ENCODE data around the gene PAK5. TPM values are rescaled to one million over a fixed set of nuclear protein-coding genes. Genes with fewer than 3 reads are reported as not detected.

Gene PAK5
- total RNA-seq, 1 experiment from 2014 or later: not detected

GRCh38 chr20:9615766-9616454 lies 223.0 kb downstream of the PAK5 start:
- Histone ChIP-seq H3K4me3 (no peak overlapping the region), H3F3A (ENCODE audit: insufficient read depth, low read depth) (no peaks in the 10 kb centered on the region), H3K9me2 (ENCODE audit: insufficient read depth) (no peaks in the 10 kb centered on the region), H3K9me3 (ENCODE audit: insufficient read depth, low read depth) (no peaks in the 10 kb centered on the region), H3K4me1 (replicated peaks; ENCODE audit: insufficient read depth) (no peaks in the 10 kb centered on the region), H2AFZ (no peak overlapping the region), H3K27ac (no peak overlapping the region), H3K36me3 (ENCODE audit: low read depth) (no peaks in the 10 kb centered on the region), H3K79me2 (ENCODE audit: low read depth) (no peaks in the 10 kb centered on the region), H4K20me1 (ENCODE audit: insufficient read depth) (no peaks in the 10 kb centered on the region), H3K4me2 (no peak overlapping the region), H3K27me3 (ENCODE audit: insufficient read depth, low read depth) (no peaks in the 10 kb centered on the region; the same call in 1 of the 2 replicates)
- no peak for DNase-seq
- TF ChIP-seq CTCF (conservative IDR thresholded peaks at IDR 0.05): no peak
- TF ChIP-seq EZH2 (IDR thresholded peaks at IDR 0.05; ENCODE audit: low read depth): no peak
- no TSS peak for BruUV-seq (replicated peaks)
- ChIA-PET POLR2A (ENCODE audit: unreplicated experiment) (no interaction called here), CTCF (no interaction called here)
- intact Hi-C loops (cut with micrococcal nuclease; ENCODE audit: unreplicated experiment): loop anchor here (5.0 kb wide), 5 partner anchors 361 to 1671 kb away; partner anchors contain the start of gene JAG1

- Histone ChIP-seq H4K20me1 (ENCODE audit: insufficient read depth) (no peaks in the 10 kb centered on the region), H3K9me3 (ENCODE audit: insufficient read depth, low read depth) (no peaks in the 10 kb centered on the region), H3K9me2 (ENCODE audit: insufficient read depth) (no peaks in the 10 kb centered on the region), H3K4me1 (replicated peaks; ENCODE audit: insufficient read depth) (no peaks in the 10 kb centered on the region), H3K27ac (no peak overlapping the region), H2AFZ (no peak overlapping the region), H3K27me3 (ENCODE audit: insufficient read depth, low read depth) (no peaks in the 10 kb centered on the region; the same call in 1 of the 2 replicates), H3F3A (ENCODE audit: insufficient read depth, low read depth) (no peaks in the 10 kb centered on the region), H3K4me2 (no peak overlapping the region), H3K36me3 (ENCODE audit: low read depth) (no peaks in the 10 kb centered on the region), H3K79me2 (ENCODE audit: low read depth) (no peaks in the 10 kb centered on the region), H3K4me3 (no peak overlapping the region)
- DNase-seq: no peak
- intact Hi-C loops (cut with micrococcal nuclease; ENCODE audit: unreplicated experiment): loop anchor here (5.0 kb wide), 5 partner anchors 362 to 1672 kb away; partner anchors contain the start of gene JAG1
- ChIA-PET CTCF (interaction anchor here (0.6 kb wide), 1 partner anchor 442 kb away, joined by 3 read pairs; no protein-coding TSS in a partner anchor), POLR2A (ENCODE audit: unreplicated experiment) (no interaction called here)
- TF ChIP-seq CTCF (conservative IDR thresholded peaks at IDR 0.05): no peak
- BruUV-seq (replicated peaks): no TSS peak
Measured at GRCh38 chr20:9615118-9615517, 223.8 kb downstream of the PAK5 start.

GRCh38 chr20:9613871-9614270 lies 225.0 kb downstream of the PAK5 start:
- no peaks in the 10 kb centered on the region for H4K20me1 ChIP-seq (ENCODE audit: insufficient read depth)
- no peaks in the 10 kb centered on the region for H3K79me2 ChIP-seq (ENCODE audit: low read depth)
- ChIA-PET POLR2A (ENCODE audit: unreplicated experiment) (no interaction called here), CTCF (no interaction called here)
- H3K9me2 ChIP-seq (ENCODE audit: insufficient read depth): no peaks in the 10 kb centered on the region
- no peak overlapping the region for H3K27ac ChIP-seq
- no peak overlapping the region for H3K4me2 ChIP-seq
- no TSS peak for BruUV-seq (replicated peaks)
- intact Hi-C loops (cut with micrococcal nuclease; ENCODE audit: unreplicated experiment): no loop called here
- H3K36me3 ChIP-seq (ENCODE audit: low read depth): no peaks in the 10 kb centered on the region
- no peak overlapping the region for H2AFZ ChIP-seq
- no peaks in the 10 kb centered on the region for H3K4me1 ChIP-seq (replicated peaks; ENCODE audit: insufficient read depth)
- no peaks in the 10 kb centered on the region; the same call in 1 of the 2 replicates for H3K27me3 ChIP-seq (ENCODE audit: insufficient read depth, low read depth)
- no peaks in the 10 kb centered on the region for H3F3A ChIP-seq (ENCODE audit: insufficient read depth, low read depth)
- TF ChIP-seq CTCF (conservative IDR thresholded peaks at IDR 0.05) (no peak), EZH2 (IDR thresholded peaks at IDR 0.05; ENCODE audit: low read depth) (no peak)
- DNase-seq: no peak
- no peak overlapping the region for H3K4me3 ChIP-seq
- H3K9me3 ChIP-seq (ENCODE audit: insufficient read depth, low read depth): no peaks in the 10 kb centered on the region

Data from PC-9 (cell line).